Measurements from ENCODE around the gene MTTP.

Gene MTTP

GRCh38 chr4:99645638-99646037 is 71.0 kb downstream of the MTTP start:
- Mint-ChIP-seq H3K9me3 (no peaks in the 10 kb centered on the region), H3K4me3 (no peak overlapping the region), H3K4me1 (no peaks in the 10 kb centered on the region), H3K36me3 (no peaks in the 10 kb centered on the region), H3K27ac (no peak overlapping the region)
- DNase-seq (ENCODE audit: low spot score in 2 of 2) (no peak), ATAC-seq (no peak)

GRCh38 chr4:99647071-99647470 is 72.4 kb downstream of the MTTP start:
- no peak overlapping the region for H3K27ac Mint-ChIP-seq
- no peaks in the 10 kb centered on the region for H3K36me3 Mint-ChIP-seq
- DNase-seq (ENCODE audit: low spot score in 2 of 2) (no peak), ATAC-seq (no peak)
- no peak overlapping the region for H3K4me3 Mint-ChIP-seq
- no peaks in the 10 kb centered on the region for H3K9me3 Mint-ChIP-seq
- H3K4me1 Mint-ChIP-seq = no peaks in the 10 kb centered on the region

GRCh38 chr4:99648321-99648720 is 73.7 kb downstream of the MTTP start:
- Mint-ChIP-seq H3K4me3 (no peak overlapping the region), H3K27ac (no peak overlapping the region), H3K4me1 (no peaks in the 10 kb centered on the region), H3K9me3 (no peaks in the 10 kb centered on the region), H3K36me3 (no peaks in the 10 kb centered on the region)
- no peak for DNase-seq (ENCODE audit: low spot score in 2 of 2)
- ATAC-seq = no peak

GRCh38 chr4:99649208-99649607 is 74.6 kb downstream of the MTTP start:
- no peak for DNase-seq (ENCODE audit: low spot score in 2 of 2)
- no peak overlapping the region for H3K4me3 Mint-ChIP-seq
- no peaks in the 10 kb centered on the region for H3K36me3 Mint-ChIP-seq
- no peak overlapping the region for H3K27ac Mint-ChIP-seq
- no peaks in the 10 kb centered on the region for H3K4me1 Mint-ChIP-seq
- no peaks in the 10 kb centered on the region for H3K9me3 Mint-ChIP-seq
- ATAC-seq = no peak

GRCh38 chr4:99649778-99650177 is 75.2 kb downstream of the MTTP start:
- Mint-ChIP-seq H3K4me3 (no peak overlapping the region), H3K9me3 (no peaks in the 10 kb centered on the region), H3K36me3 (no peaks in the 10 kb centered on the region), H3K27ac (no peak overlapping the region), H3K4me1 (no peaks in the 10 kb centered on the region)
- DNase-seq (ENCODE audit: low spot score in 2 of 2) (no peak), ATAC-seq (no peak)

GRCh38 chr4:99651016-99651769 is 76.6 kb downstream of the MTTP start:
- Mint-ChIP-seq H3K9me3 (no peaks in the 10 kb centered on the region), H3K4me3 (no peak overlapping the region), H3K27ac (no peak overlapping the region), H3K36me3 (no peaks in the 10 kb centered on the region), H3K4me1 (no peaks in the 10 kb centered on the region)
- DNase-seq (ENCODE audit: low spot score in 2 of 2) (no peak), ATAC-seq (no peak)

GRCh38 chr4:99651811-99652485 is 77.3 kb downstream of the MTTP start:
- no peaks in the 10 kb centered on the region for H3K36me3 Mint-ChIP-seq
- H3K4me3 Mint-ChIP-seq = no peak overlapping the region
- ATAC-seq (no peak), DNase-seq (ENCODE audit: low spot score in 2 of 2) (no peak)
- no peaks in the 10 kb centered on the region for H3K4me1 Mint-ChIP-seq
- H3K27ac Mint-ChIP-seq = no peak overlapping the region
- H3K9me3 Mint-ChIP-seq = no peaks in the 10 kb centered on the region

GRCh38 chr4:99652596-99653436 is 78.2 kb downstream of the MTTP start:
- DNase-seq (ENCODE audit: low spot score in 2 of 2) = no peak

GRCh38 chr4:99653916-99654315 is 79.3 kb downstream of the MTTP start:
- Mint-ChIP-seq H3K4me3 (no peak overlapping the region), H3K27ac (no peak overlapping the region), H3K9me3 (no peaks in the 10 kb centered on the region), H3K4me1 (no peaks in the 10 kb centered on the region), H3K36me3 (no peaks in the 10 kb centered on the region)
- ATAC-seq = no peak
- DNase-seq (ENCODE audit: low spot score in 2 of 2) = no peak

More at GRCh38 chr4:99652596-99653436, 78.2 kb downstream of the MTTP start:
- no peak overlapping the region for H3K4me3 Mint-ChIP-seq
- no peak overlapping the region for H3K27ac Mint-ChIP-seq
- no peaks in the 10 kb centered on the region for H3K9me3 Mint-ChIP-seq
- H3K4me1 Mint-ChIP-seq = no peaks in the 10 kb centered on the region
- H3K36me3 Mint-ChIP-seq = no peaks in the 10 kb centered on the region
- ATAC-seq = no peak

GRCh38 chr4:99654361-99654761 is 79.7 kb downstream of the MTTP start:
- Mint-ChIP-seq H3K4me3 (no peak overlapping the region), H3K36me3 (no peaks in the 10 kb centered on the region), H3K9me3 (no peaks in the 10 kb centered on the region), H3K27ac (no peak overlapping the region), H3K4me1 (no peaks in the 10 kb centered on the region)
- no peak for ATAC-seq
- no peak for DNase-seq (ENCODE audit: low spot score in 2 of 2)

- DNase-seq (ENCODE audit: low spot score in 2 of 2) = no peak
- Mint-ChIP-seq H3K36me3 (no peaks in the 10 kb centered on the region), H3K9me3 (no peaks in the 10 kb centered on the region), H3K4me3 (no peak overlapping the region), H3K4me1 (no peaks in the 10 kb centered on the region), H3K27ac (no peak overlapping the region)
- no peak for ATAC-seq
Observed at GRCh38 chr4:99655308-99656081, 80.9 kb downstream of the MTTP start.

GRCh38 chr4:99657798-99658197 is 83.2 kb downstream of the MTTP start, which contains the start of gene C4orf54:
Gene C4orf54 (minus strand): TSS chr4:99657828. CDS start chr4:99654648, 3,180 bp downstream.
- H3K4me3 Mint-ChIP-seq = no peak within 1 kb of the TSS
- no peaks in the 10 kb centered on the region for H3K9me3 Mint-ChIP-seq
- no peak for DNase-seq (ENCODE audit: low spot score in 2 of 2)
- H3K4me1 Mint-ChIP-seq = no peaks in the 10 kb centered on the region
- no peak for ATAC-seq
- H3K36me3 Mint-ChIP-seq = no peaks in the 10 kb centered on the region
- H3K27ac Mint-ChIP-seq = no peak within 1 kb of the TSS

GRCh38 chr4:99658666-99659065 is 84.0 kb downstream of the MTTP start:
- no peaks in the 10 kb centered on the region for H3K9me3 Mint-ChIP-seq
- H3K36me3 Mint-ChIP-seq = no peaks in the 10 kb centered on the region
- no peaks in the 10 kb centered on the region for H3K4me1 Mint-ChIP-seq
- H3K27ac Mint-ChIP-seq = no peak overlapping the region
- no peak for ATAC-seq
- no peak overlapping the region for H3K4me3 Mint-ChIP-seq
- no peak for DNase-seq (ENCODE audit: low spot score in 2 of 2)

GRCh38 chr4:99661907-99662306 is 87.3 kb downstream of the MTTP start:
- no peak overlapping the region for H3K4me3 Mint-ChIP-seq
- DNase-seq (ENCODE audit: low spot score in 2 of 2) = no peak

GRCh38 chr4:99664716-99665115 is 90.1 kb downstream of the MTTP start:
- H3K4me3 Mint-ChIP-seq = no peak overlapping the region
- no peaks in the 10 kb centered on the region for H3K36me3 Mint-ChIP-seq
- H3K9me3 Mint-ChIP-seq = no peaks in the 10 kb centered on the region
- ATAC-seq (no peak), DNase-seq (ENCODE audit: low spot score in 2 of 2) (no peak)
- H3K4me1 Mint-ChIP-seq = no peaks in the 10 kb centered on the region
- no peak overlapping the region for H3K27ac Mint-ChIP-seq

More at GRCh38 chr4:99661907-99662306, 87.3 kb downstream of the MTTP start:
- H3K27ac Mint-ChIP-seq = no peak overlapping the region
- no peaks in the 10 kb centered on the region for H3K4me1 Mint-ChIP-seq
- H3K9me3 Mint-ChIP-seq = no peaks in the 10 kb centered on the region
- no peak for ATAC-seq
- no peaks in the 10 kb centered on the region for H3K36me3 Mint-ChIP-seq
